HCT116 (cell line): Measurements from ENCODE around the gene HIVEP1.

Source experiments
- EZH2 ChIP-seq: fragments of 200-600 bp; sonication (generic); IDR thresholded peaks from 2 replicates; pipeline ENCODE4 v1.6.1; 2017; ENCODE audit warnings: antibody characterized with exemption, mixed run types
- JUND ChIP-seq: IDR thresholded peaks from 2 replicates; pipeline ENCODE4 v1.6.1; 2012
- POLR2AphosphoS5 ChIP-seq: IDR thresholded peaks from 2 replicates; pipeline ENCODE4 v1.6.1; 2011; ENCODE audit warnings: mild to moderate bottlenecking, low read depth, low read length, moderate library complexity
- TF ChIP-seq, protein P1 (sequence below), 3 experiments: fragments of 200-600 bp in 1 of 3; sonication (generic) in 1 of 3; IDR thresholded peaks in 2 of 3; conservative IDR thresholded peaks in 1 of 3; 2 replicates each; pipeline ENCODE4 v1.5.1; 2012 to 2017; ENCODE audit warnings: low read depth in 2 of 3, low read length in 2 of 3, antibody characterized with exemption in 1 of 3, borderline replicate concordance in 1 of 3, control low read depth in 1 of 3, mild to moderate bottlenecking in 1 of 3, mixed read lengths in 1 of 3, mixed run types in 1 of 3, moderate library complexity in 1 of 3; ENCODE audit not compliant: insufficient read depth in 1 of 3

DNA sequence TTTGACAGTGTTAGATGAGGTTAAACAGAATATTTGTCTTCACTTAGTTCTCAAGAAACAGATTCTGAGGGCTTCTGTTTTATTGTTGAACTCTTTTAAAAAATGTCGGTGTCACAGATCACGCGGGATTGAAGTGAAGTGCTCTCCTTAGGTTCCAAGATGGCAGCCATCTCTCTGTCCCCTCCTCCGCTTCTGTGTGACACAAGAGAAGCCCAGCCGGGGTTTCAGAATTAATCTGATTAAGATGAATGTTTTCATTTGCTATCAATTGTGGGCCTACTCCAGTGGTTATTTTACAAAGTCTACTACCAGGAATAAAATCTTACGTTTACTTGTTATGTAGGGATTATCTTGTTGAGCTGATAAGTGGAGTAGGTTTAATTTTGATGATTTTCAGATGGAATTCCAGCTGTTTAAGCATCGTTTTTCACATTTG lies 10.9 kb downstream of the HIVEP1 start:
- TF ChIP-seq JUND (no peak), EZH2 (no peak), POLR2AphosphoS5 (no peak)
- TF ChIP-seq, protein P1, sequence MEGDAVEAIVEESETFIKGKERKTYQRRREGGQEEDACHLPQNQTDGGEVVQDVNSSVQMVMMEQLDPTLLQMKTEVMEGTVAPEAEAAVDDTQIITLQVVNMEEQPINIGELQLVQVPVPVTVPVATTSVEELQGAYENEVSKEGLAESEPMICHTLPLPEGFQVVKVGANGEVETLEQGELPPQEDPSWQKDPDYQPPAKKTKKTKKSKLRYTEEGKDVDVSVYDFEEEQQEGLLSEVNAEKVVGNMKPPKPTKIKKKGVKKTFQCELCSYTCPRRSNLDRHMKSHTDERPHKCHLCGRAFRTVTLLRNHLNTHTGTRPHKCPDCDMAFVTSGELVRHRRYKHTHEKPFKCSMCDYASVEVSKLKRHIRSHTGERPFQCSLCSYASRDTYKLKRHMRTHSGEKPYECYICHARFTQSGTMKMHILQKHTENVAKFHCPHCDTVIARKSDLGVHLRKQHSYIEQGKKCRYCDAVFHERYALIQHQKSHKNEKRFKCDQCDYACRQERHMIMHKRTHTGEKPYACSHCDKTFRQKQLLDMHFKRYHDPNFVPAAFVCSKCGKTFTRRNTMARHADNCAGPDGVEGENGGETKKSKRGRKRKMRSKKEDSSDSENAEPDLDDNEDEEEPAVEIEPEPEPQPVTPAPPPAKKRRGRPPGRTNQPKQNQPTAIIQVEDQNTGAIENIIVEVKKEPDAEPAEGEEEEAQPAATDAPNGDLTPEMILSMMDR (IDR thresholded peaks at IDR 0.05 in 2 of 3, conservative IDR thresholded peaks at IDR 0.05 in 1 of 3; ENCODE audit: borderline replicate concordance in 1 of 3, insufficient read depth in 1 of 3, low read depth in 2 of 3, low read length in 2 of 3): no peak
